ENCODE measurements around the gene NIBAN1. TPM values are rescaled to one million over a fixed set of nuclear protein-coding genes. Genes with fewer than 3 reads are reported as not detected.

NIBAN1 gene
- total RNA-seq, 1 donor from 2014 or later = 8.8 TPM

DNA sequence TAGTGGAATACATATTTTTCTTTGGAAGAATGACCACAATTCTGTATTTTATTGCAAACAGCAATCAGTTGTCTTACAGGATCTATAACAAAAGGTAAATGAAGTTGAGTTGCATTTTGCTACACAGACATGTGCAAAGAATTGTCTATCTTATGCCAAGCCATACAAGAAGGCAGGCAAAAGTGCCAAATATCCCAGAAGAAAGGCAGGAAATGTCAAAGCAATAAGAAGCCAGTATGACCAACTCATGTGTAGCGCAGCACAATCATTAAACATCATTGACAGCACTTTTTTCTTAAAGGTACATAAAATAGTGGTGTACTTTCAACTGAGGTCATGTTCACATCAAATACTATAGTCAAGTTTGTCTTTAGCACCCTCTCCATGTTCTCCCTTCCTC, 42.7 kb downstream of the NIBAN1 start:
- H3K4me1 ChIP-seq (ENCODE audit: insufficient read depth, low read length) = no peaks in the 10 kb centered on the region
- no peaks in the 10 kb centered on the region for H3K9me3 ChIP-seq (ENCODE audit: insufficient read depth, low read depth, low read length)
- Mint-ChIP-seq H3K27ac (ENCODE audit: unreplicated experiment) (no peak overlapping the region), H3K27me3 (ENCODE audit: low read depth, unreplicated experiment) (peaks cover 2% of the 10 kb centered on the region), H3K9me3 (ENCODE audit: unreplicated experiment) (peaks cover 3% of the 10 kb centered on the region), H3K4me1 (ENCODE audit: low read depth, unreplicated experiment) (no peaks in the 10 kb centered on the region), H3K36me3 (ENCODE audit: low read depth, unreplicated experiment) (peaks cover 1% of the 10 kb centered on the region), H3K4me3 (ENCODE audit: unreplicated experiment) (no peak overlapping the region)
- no peaks in the 10 kb centered on the region for H3K36me3 ChIP-seq (ENCODE audit: insufficient read depth, low read length)
- H3K27ac ChIP-seq (ENCODE audit: low read depth, low read length) = no peak overlapping the region
- H4K20me1 ChIP-seq (ENCODE audit: insufficient read depth, low read length) = no peaks in the 10 kb centered on the region
- no peaks in the 10 kb centered on the region for H3K27me3 ChIP-seq (ENCODE audit: insufficient read depth, low read length)
- no peak overlapping the region for H3K9ac ChIP-seq (ENCODE audit: low read length)
- H3K4me3 ChIP-seq (ENCODE audit: insufficient read depth, low read depth, low read length) = no peak overlapping the region
- FAIRE-seq = no peak
- no peak for DNase-seq (ENCODE audit: low read depth)
- TF ChIP-seq EZH2 (IDR thresholded peaks at IDR 0.05; ENCODE audit: insufficient read depth, low read length) = no peak
- no peak for TF ChIP-seq CTCF (IDR thresholded peaks at IDR 0.05; ENCODE audit: insufficient read depth, low read depth, low read length)
- no peak overlapping the region for H3K4me2 ChIP-seq (ENCODE audit: low read length)
- no peak overlapping the region for H2AFZ ChIP-seq (ENCODE audit: low read depth, low read length)
- no peaks in the 10 kb centered on the region for H3K79me2 ChIP-seq (ENCODE audit: insufficient read depth, low read length)

DNA sequence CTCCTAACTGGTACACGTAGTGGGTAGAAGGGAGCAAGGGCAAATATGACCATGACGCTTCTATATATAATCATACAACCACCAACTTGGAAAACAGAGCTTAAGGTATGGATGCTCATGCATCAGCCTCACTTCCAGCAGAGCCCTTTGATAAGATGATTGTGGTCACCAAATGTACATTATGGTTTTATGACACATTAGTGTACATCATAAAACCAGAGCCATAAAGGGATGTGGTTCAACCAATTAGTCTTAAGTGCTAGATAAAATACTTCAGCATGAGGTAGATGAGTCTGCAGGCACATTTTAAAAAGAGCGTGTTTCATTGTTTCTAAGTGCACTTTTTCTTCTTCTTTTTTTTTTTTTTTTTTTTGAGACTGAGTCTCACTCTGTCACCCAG, 43.7 kb downstream of the NIBAN1 start:
- no peak for TF ChIP-seq CTCF (IDR thresholded peaks at IDR 0.05; ENCODE audit: insufficient read depth, low read depth, low read length)
- no peak for TF ChIP-seq EZH2 (IDR thresholded peaks at IDR 0.05; ENCODE audit: insufficient read depth, low read length)
- H3K9me3 ChIP-seq (ENCODE audit: insufficient read depth, low read depth, low read length) = no peaks in the 10 kb centered on the region
- H3K27ac ChIP-seq (ENCODE audit: low read depth, low read length) = no peak overlapping the region
- H3K4me3 Mint-ChIP-seq (ENCODE audit: unreplicated experiment) = no peak overlapping the region
- H3K9me3 Mint-ChIP-seq (ENCODE audit: unreplicated experiment) = peaks cover 3% of the 10 kb centered on the region
- no peaks in the 10 kb centered on the region for H3K79me2 ChIP-seq (ENCODE audit: insufficient read depth, low read length)
- H3K4me1 ChIP-seq (ENCODE audit: insufficient read depth, low read length) = no peaks in the 10 kb centered on the region
- no peak overlapping the region for H3K9ac ChIP-seq (ENCODE audit: low read length)
- H3K36me3 Mint-ChIP-seq (ENCODE audit: low read depth, unreplicated experiment) = no peaks in the 10 kb centered on the region
- H3K4me3 ChIP-seq (ENCODE audit: insufficient read depth, low read depth, low read length) = no peak overlapping the region
- DNase-seq (ENCODE audit: low read depth) = no peak
- no peak overlapping the region for H3K4me2 ChIP-seq (ENCODE audit: low read length)
- H2AFZ ChIP-seq (ENCODE audit: low read depth, low read length) = no peak overlapping the region
- no peaks in the 10 kb centered on the region for H4K20me1 ChIP-seq (ENCODE audit: insufficient read depth, low read length)
- H3K4me1 Mint-ChIP-seq (ENCODE audit: low read depth, unreplicated experiment) = no peaks in the 10 kb centered on the region
- peaks cover 2% of the 10 kb centered on the region for H3K27me3 Mint-ChIP-seq (ENCODE audit: low read depth, unreplicated experiment)
- H3K27me3 ChIP-seq (ENCODE audit: insufficient read depth, low read length) = no peaks in the 10 kb centered on the region
- no peak overlapping the region for H3K27ac Mint-ChIP-seq (ENCODE audit: unreplicated experiment)
- no peak for FAIRE-seq
- H3K36me3 ChIP-seq (ENCODE audit: insufficient read depth, low read length) = no peaks in the 10 kb centered on the region

- Histone ChIP-seq H3K4me1 (ENCODE audit: insufficient read depth, low read length) (no peaks in the 10 kb centered on the region), H3K4me3 (ENCODE audit: insufficient read depth, low read depth, low read length) (no peak overlapping the region), H3K27ac (ENCODE audit: low read depth, low read length) (no peak overlapping the region), H3K27me3 (ENCODE audit: insufficient read depth, low read length) (no peaks in the 10 kb centered on the region), H3K4me2 (ENCODE audit: low read length) (no peak overlapping the region), H2AFZ (ENCODE audit: low read depth, low read length) (no peak overlapping the region), H4K20me1 (ENCODE audit: insufficient read depth, low read length) (no peaks in the 10 kb centered on the region), H3K79me2 (ENCODE audit: insufficient read depth, low read length) (no peaks in the 10 kb centered on the region), H3K36me3 (ENCODE audit: insufficient read depth, low read length) (no peaks in the 10 kb centered on the region), H3K9ac (ENCODE audit: low read length) (no peak overlapping the region), H3K9me3 (ENCODE audit: insufficient read depth, low read depth, low read length) (no peaks in the 10 kb centered on the region)
- DNase-seq (ENCODE audit: low read depth) = no peak
- H3K27ac Mint-ChIP-seq (ENCODE audit: unreplicated experiment) = no peak overlapping the region
- peaks cover 3% of the 10 kb centered on the region for H3K9me3 Mint-ChIP-seq (ENCODE audit: unreplicated experiment)
- TF ChIP-seq EZH2 (IDR thresholded peaks at IDR 0.05; ENCODE audit: insufficient read depth, low read length) = no peak
- no peak for TF ChIP-seq CTCF (IDR thresholded peaks at IDR 0.05; ENCODE audit: insufficient read depth, low read depth, low read length)
- H3K36me3 Mint-ChIP-seq (ENCODE audit: low read depth, unreplicated experiment) = no peaks in the 10 kb centered on the region
- H3K4me1 Mint-ChIP-seq (ENCODE audit: low read depth, unreplicated experiment) = no peaks in the 10 kb centered on the region
- FAIRE-seq = no peak
- H3K27me3 Mint-ChIP-seq (ENCODE audit: low read depth, unreplicated experiment) = peaks cover 2% of the 10 kb centered on the region
- H3K4me3 Mint-ChIP-seq (ENCODE audit: unreplicated experiment) = no peak overlapping the region
Observed at GRCh38 chr1:184930232-184930631, 44.1 kb downstream of the NIBAN1 start.
